Pancreas (tissue), 10 donors: ENCODE results near the gene ZMIZ1. TPM values are rescaled to one million over a fixed set of nuclear protein-coding genes. Genes with fewer than 3 reads are reported as not detected.

Experiments used
- ATAC-seq, 4 donors: fragments of 200-7000 bp; cut with Tn5 transposase; one replicate each; pipeline versions ENCODE4 v1.8.0 to v1.9.1; 2020; ENCODE audit warnings: mild to moderate bottlenecking in 4 of 4, moderate library complexity in 4 of 4
- DNase-seq, 6 donors: peaks; one replicate each; pipeline ENCODE4 v3.0.0-alpha.2; 2020
- FAIRE-seq: peaks from 2 replicates; lab custom pipeline; 2012; peaks lifted over from hg19 to GRCh38; lab: Jason Lieb, UNC
- H3K27ac ChIP-seq, 4 donors: fragments of 200-600 bp; sonication (generic); 1 replicate in 3 of 4; 2 replicates in 1 of 4; pipeline versions ENCODE4 v1.5.0 to v1.8.0; 2020
- H3K27me3 ChIP-seq, 4 donors: fragments of 200-600 bp; one replicate each; pipeline ENCODE4 v1.8.0; 2021
- H3K36me3 ChIP-seq, 3 donors: fragments of 200-600 bp; sonication (generic) in 1 of 3; one replicate each; pipeline versions ENCODE4 v1.5.0 to v1.8.0; 2020 to 2021
- H3K4me1 ChIP-seq, 3 donors: fragments of 200-600 bp; one replicate each; pipeline ENCODE4 v1.8.0; 2021
- H3K4me3 ChIP-seq, 4 donors: fragments of 200-600 bp; sonication (generic) in 2 of 4; one replicate each; pipeline versions ENCODE4 v1.5.0 to v1.8.0; 2020 to 2021
- H3K9me3 ChIP-seq, 4 donors: fragments of 200-600 bp; one replicate each; pipeline ENCODE4 v1.8.0; 2021
- WGBS, 2 donors: extraction: QIAGEN DNeasy Blood & Tissue Kit; methylation state at CpG; one replicate each; pipeline ENCODE4 v1.1.7; 2013; 5-methylcytosine and 5-hydroxymethylcytosine counted together
- intact Hi-C, 3 donors: fragments of 100-400 bp; cut with DNase I; formaldehyde crosslinking; loops; one replicate each; pipeline versions ENCODE4 v1.11.1 to v1.14.2; 2022
- polyA plus RNA-seq, 2 donors: library from polyadenylated mRNA; stranded (reverse); fragments of 200-250 nt; gene quantifications; one replicate each; pipeline ENCODE4 v1.2.3, GENCODE V29; 2013
- total RNA-seq, 6 donors: library from RNA; stranded (reverse); fragmentation: NEBNext Ultra II Directional in 4 of 6; extraction: Animal tissue kit (Norgen Biotek cat#: 25700) in 4 of 6; gene quantifications; one replicate each; pipeline versions ENCODE4 v1.2.1 to v1.2.4, GENCODE V29; 2021 to 2023
- TF ChIP-seq, protein P1 (sequence below), 4 donors: fragments of 200-600 bp; sonication (generic) in 3 of 4; IDR thresholded peaks; one replicate each; pipeline versions ENCODE4 v1.5.0 to v1.8.0; 2021; ENCODE audit warnings: antibody characterized with exemption in 4 of 4
- donor health status: healthy with polysubstance abuse.
- donor health status: DM: no; HTN: no; CAD: no; lungs with moderate emphysema.
- donor health status: DM: no; HTN: no; CAD: no.
- donor health status: control.
- donor health status: control.
- donor health status: Bipolar disorder and iron deficiency.
- donor health status: DM: yes; HTN: yes; CAD: no.
- donor health status: DM: no; HTN: no; CAD: no.
- donor health status: DM: no; HTN: no; CAD: no.
- donor health status: DM: yes; HTN: yes; CAD: no.

The ZMIZ1 gene
- total and polyA plus RNA-seq, 8 donors, result 14.5 to 45.0 (median 21.9) TPM

- DNase-seq (peak in 1 of 6 donors; percentile 5), FAIRE-seq (no peak), ATAC-seq (peak in 1 of 4 donors; percentile 32)
- WGBS, 2 donors, result 67 to 75% methylated on average over 5 of the region's 5 CpGs
- no peaks in the 10 kb centered on the region for H3K9me3 ChIP-seq
- TF ChIP-seq, protein P1, sequence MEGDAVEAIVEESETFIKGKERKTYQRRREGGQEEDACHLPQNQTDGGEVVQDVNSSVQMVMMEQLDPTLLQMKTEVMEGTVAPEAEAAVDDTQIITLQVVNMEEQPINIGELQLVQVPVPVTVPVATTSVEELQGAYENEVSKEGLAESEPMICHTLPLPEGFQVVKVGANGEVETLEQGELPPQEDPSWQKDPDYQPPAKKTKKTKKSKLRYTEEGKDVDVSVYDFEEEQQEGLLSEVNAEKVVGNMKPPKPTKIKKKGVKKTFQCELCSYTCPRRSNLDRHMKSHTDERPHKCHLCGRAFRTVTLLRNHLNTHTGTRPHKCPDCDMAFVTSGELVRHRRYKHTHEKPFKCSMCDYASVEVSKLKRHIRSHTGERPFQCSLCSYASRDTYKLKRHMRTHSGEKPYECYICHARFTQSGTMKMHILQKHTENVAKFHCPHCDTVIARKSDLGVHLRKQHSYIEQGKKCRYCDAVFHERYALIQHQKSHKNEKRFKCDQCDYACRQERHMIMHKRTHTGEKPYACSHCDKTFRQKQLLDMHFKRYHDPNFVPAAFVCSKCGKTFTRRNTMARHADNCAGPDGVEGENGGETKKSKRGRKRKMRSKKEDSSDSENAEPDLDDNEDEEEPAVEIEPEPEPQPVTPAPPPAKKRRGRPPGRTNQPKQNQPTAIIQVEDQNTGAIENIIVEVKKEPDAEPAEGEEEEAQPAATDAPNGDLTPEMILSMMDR (IDR thresholded peaks at IDR 0.05), result no peak
- H3K4me1 ChIP-seq, result no peaks in the 10 kb centered on the region
- no peaks in the 10 kb centered on the region for H3K27me3 ChIP-seq
- no peak overlapping the region for H3K27ac ChIP-seq
- intact Hi-C loops, result no loop called here
- H3K4me3 ChIP-seq, result no peak overlapping the region
- H3K36me3 ChIP-seq, result no peaks in the 10 kb centered on the region
These were observed 29.9 kb upstream of the ZMIZ1 start for GRCh38 chr10:79038841-79039201.

- intact Hi-C loops, result no loop called here
- WGBS, 2 donors, result 72 to 80% methylated on average over 3 of the region's 3 CpGs
- no peaks in the 10 kb centered on the region for H3K27me3 ChIP-seq
- no peak overlapping the region for H3K4me3 ChIP-seq
- peaks cover 0 to 12% (median 0%) of the 10 kb centered on the region in 3 donors for H3K4me1 ChIP-seq
- H3K27ac ChIP-seq, result no peak overlapping the region
- H3K9me3 ChIP-seq, result no peaks in the 10 kb centered on the region
- no peak for ATAC-seq
- TF ChIP-seq, protein P1 (IDR thresholded peaks at IDR 0.05), result no peak
- no peak for DNase-seq
- no peaks in the 10 kb centered on the region for H3K36me3 ChIP-seq
- FAIRE-seq, result no peak
These were observed 25.9 kb upstream of the ZMIZ1 start for GRCh38 chr10:79042639-79043411.

DNA sequence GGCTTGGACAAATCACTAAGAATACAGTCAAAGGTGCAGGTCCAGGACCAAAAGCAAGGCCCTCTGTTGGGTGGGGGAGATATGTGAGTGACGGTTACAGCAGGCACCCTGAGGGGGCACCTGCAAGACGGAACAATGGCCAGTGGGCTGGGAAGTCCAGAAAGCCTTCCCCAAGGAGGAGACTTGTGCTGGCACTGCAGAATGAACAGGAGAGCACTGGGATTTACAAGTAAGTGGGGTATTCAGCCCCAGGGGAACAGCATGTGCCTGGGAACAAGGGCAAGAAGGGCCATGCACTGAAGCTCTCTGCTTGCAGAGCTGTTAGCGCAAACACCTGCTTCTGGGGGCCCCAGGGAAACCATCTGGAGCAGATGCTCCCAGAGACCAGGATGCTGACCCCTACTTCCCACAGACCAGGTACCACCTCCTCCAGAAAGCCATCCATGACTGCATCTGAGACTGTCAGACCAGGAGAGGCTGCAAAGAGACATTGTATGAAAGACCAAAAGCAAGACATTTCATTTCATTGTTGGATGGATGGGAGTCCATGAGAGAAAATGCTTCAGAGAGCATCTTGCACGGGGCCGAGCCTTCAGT lies 24.6 kb upstream of the ZMIZ1 start:
- FAIRE-seq, result no peak
- Histone ChIP-seq H3K27me3 (no peaks in the 10 kb centered on the region), H3K27ac (no peak overlapping the region), H3K4me1 (peaks cover 0 to 12% (median 0%) of the 10 kb centered on the region in 3 donors), H3K36me3 (no peaks in the 10 kb centered on the region), H3K4me3 (no peak overlapping the region), H3K9me3 (no peaks in the 10 kb centered on the region)
- 95 to 98% methylated on average over 5 of the region's 5 CpGs for WGBS, 2 donors
- TF ChIP-seq, protein P1 (IDR thresholded peaks at IDR 0.05), result no peak
- intact Hi-C loops, result no loop called here
- no peak for ATAC-seq
- peak in 3 of 6 donors; percentile 5 to 11 (median 7) for DNase-seq

DNA sequence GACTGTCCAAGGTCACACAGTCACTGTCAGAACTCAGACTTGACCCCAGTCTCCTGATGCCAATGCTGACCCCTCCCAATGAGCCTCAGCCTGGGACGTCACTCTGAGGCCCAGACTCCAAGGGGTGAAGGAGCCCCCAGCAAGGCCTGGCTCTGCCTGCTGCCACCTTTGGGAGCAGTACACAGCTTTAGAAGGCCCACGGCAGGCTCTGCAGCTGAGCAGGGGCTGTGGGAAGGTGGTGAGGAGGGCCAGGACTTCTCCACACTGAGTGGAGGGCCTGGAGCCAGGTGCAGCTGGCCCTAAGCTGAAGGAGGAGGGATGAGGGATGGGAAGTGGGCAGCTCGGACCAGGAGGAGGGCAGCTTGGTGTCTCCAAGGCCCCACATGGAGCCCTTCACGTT lies 23.9 kb upstream of the ZMIZ1 start:
- FAIRE-seq (no peak), DNase-seq (peak in 5 of 6 donors; percentile 2 to 47 (median 7)), ATAC-seq (no peak)
- Histone ChIP-seq H3K27me3 (no peaks in the 10 kb centered on the region), H3K27ac (no peak overlapping the region), H3K36me3 (no peaks in the 10 kb centered on the region), H3K9me3 (no peaks in the 10 kb centered on the region), H3K4me3 (no peak overlapping the region), H3K4me1 (peaks cover 0 to 12% (median 0%) of the 10 kb centered on the region in 3 donors)
- intact Hi-C loops, result no loop called here
- WGBS, 2 donors, result 84 to 88% methylated on average over 4 of the region's 4 CpGs
- TF ChIP-seq, protein P1 (IDR thresholded peaks at IDR 0.05), result no peak
